Fibroblast of gingiva (primary cell): Measurements from ENCODE around the gene DNPEP.

Experiments
- DNase-seq: peaks from one replicate; pipeline ENCODE4 v3.0.0-alpha.2; 2011; ENCODE audit warnings: low read depth

Gene DNPEP

DNA sequence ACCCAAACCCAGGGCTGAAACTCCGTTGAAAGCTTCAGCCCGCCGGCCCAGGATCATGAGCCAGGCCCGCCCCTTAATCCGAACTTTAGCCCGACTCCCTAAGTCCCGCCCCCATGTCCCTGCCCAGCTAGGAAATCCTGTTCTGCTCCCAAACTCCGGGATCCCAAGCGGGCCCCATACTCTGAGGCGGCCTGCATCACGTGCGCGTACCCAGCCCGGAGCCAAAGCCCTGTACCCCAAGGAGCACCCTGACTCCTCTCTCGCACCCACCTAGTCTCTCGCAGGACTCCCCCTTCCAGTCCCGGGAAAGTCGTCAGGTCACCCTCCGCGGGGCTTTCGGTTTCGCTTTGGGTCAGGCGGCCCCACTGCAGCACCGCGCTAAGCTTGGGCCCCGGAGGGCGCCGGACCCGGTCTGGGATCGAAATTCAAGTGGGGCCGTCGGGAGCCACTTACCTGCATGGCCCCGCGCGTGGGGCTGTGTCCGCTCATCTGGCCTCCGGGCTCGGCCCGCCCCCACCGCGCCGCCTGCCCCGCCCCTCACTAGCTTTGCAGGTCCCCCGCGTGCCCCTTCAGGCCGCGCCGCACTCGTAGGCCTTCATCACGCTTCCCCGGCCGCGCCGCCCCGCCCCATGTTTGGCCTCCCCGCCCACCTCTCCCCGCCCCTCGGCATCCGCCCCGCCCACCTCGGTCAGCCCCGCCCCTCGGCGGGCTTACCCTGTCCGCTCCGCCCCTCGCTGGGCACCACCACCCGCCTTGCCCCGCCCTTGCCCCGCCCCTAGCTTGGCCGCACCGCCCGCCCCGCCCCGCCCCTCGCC is at the start of gene DNPEP:
Gene DNPEP (minus strand): TSS at position 607 of the 815 bp plus-strand sequence. CDS start 118 bp downstream, at position 489.
- DNase-seq, result peak; percentile 91

- DNase-seq, result no peak
These were observed 49.4 kb upstream of the DNPEP start for GRCh38 chr2:219437141-219437540.

GRCh38 chr2:219436491-219436890 is 48.8 kb upstream of the DNPEP start:
- DNase-seq, result no peak

DNA sequence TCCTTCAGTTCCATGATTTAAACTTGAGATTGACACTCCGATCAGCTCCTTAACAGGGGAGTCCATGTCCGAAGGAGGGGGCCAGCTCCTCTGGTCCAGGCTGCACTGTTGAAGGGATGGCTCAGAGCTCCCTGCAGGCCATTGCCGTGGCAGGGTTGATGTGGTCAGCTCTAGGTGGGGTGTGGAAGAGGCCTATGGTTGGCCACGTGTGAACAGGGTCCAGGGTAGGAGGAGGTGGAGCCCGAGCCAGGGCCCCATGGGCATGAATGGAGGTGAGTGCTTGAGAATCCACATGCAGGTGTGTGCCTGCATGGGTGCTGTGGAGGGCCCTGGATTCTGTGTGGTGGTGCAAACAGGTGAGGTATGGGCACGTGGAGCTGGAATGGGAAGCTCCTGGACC is 48.0 kb upstream of the DNPEP start:
- no peak for DNase-seq

DNA sequence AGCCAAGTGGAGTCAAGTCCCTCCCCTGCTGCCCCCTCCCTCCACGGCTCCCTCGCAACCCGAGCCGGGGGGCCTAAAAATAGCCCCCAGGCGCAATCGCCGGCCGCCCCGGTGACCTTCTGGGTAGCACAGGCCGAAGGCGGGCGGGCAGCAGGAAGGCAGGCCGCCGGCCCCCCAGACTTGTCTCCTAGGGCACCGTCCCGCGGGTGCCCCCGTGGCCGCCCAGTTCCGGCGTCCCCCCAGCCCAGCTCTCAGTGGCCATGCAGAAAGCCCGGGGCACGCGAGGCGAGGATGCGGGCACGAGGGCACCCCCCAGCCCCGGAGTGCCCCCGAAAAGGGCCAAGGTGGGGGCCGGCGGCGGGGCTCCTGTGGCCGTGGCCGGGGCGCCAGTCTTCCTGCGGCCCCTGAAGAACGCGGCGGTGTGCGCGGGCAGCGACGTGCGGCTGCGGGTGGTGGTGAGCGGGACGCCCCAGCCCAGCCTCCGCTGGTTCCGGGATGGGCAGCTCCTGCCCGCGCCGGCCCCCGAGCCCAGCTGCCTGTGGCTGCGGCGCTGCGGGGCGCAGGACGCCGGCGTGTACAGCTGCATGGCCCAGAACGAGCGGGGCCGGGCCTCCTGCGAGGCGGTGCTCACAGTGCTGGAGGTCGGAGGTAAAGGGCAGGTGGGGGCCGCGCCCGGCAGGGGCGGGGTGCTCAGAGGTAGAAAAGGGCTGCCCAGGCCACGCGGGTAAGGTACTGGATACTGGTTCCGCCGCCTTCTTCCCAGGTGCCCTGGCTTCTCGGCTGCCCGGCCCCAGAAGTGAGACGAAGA is 47.2 kb upstream of the DNPEP start, which contains the start of gene SPEG:
Gene SPEG (plus strand): TSS at position 126 of the 808 bp plus-strand sequence. CDS start 135 bp downstream, at position 261.
- DNase-seq, result no peak

DNA sequence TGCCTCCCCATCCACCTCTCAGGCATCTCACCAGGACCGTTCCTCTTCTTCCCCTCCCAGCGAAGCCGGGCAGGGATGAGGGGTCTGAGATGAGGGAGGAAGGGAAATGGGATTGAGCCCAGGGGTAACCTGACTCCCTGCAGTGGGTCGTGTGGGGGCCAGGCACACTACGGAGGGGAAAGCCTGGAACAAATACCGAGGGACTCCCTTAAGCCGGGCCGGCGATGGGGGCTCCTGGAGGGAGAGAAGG is 46.7 kb upstream of the DNPEP start:
- no peak for DNase-seq

DNA sequence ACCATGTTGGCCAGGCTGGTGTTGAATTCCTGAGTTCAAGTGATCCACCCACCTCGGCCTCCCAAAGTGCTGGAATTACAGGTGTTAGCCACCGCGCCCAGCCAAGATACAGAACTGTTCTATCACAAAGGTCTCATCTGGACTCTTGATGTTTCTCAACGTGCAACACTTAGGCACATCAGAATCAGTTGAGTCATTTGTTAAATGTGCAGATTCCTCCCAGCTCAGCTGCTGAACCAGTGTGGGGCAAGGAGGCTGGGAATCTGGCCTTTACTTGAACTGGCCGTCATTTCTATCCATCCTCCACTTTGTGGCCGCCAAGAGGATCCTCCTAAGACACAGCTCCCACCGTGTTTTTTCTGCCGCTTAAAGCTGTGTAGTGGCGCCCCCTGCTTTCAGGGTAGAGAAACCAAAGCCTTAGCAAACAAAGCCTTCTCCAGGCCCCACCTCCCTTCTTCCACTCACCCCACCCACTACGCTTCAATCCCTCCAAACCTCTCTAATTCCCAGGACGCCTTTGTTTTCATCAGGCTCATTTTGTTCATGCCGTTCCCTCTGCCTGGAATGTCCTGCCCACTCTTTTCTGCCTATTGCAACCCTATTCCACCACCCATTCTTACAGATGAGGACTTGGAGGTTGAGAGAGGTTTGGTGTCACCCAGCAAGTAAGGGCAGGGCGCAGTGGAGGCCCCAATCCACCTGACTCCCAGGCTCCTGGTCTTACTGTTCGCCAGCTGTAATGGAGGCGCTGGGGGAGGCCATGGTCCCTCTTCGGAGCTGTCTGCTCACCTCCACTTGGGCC is 46.2 kb upstream of the DNPEP start:
- peak; percentile 19 for DNase-seq

DNA sequence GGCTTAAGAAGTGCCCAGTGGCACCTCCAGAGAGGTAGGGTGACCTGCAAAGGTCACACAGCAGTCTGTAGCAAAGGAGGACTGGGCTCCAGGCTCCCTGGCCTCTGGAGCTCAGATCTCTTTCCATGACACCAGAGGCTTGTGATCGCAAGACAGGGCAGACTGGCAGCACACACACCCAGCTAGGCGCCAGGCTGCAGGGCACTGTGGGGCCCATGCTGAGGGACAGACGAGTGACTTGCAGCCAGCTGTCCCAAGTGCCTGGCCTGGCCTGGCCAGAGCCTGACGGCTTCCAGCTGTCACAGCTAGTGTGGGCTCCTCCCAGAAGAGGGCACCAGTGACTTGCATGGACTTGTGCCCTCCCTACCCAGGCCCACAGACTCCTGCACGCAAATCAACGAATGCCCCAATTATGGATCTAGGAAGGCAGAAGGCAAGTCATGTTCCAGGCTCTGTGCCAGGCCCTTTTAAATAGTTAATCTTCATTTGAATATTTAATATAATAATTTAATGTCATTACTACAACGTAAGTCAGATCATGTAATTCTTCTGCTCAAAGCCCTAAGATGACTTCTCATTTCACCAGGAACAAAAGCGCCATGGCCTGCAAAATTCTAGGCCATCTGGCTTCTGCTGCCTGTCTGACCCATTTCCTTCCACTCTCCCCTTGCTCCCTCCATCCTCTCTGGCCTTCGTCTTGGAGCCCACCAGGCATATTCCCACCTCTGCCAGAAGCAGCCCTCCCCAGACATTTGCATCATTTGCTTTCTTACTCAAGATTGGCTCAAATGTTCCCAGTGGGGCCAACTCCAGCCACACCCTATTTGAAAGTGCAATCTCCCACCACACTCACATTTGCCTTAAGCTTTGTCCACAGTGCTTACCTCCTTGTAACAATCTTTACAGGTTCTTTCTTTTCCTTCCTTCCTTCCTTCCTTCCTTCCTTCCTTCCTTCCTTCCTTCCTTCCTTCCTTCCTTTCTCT is 43.2 kb upstream of the DNPEP start:
- DNase-seq, result no peak

- no peak for DNase-seq
These were observed 42.4 kb upstream of the DNPEP start for GRCh38 chr2:219429958-219430606.

DNA sequence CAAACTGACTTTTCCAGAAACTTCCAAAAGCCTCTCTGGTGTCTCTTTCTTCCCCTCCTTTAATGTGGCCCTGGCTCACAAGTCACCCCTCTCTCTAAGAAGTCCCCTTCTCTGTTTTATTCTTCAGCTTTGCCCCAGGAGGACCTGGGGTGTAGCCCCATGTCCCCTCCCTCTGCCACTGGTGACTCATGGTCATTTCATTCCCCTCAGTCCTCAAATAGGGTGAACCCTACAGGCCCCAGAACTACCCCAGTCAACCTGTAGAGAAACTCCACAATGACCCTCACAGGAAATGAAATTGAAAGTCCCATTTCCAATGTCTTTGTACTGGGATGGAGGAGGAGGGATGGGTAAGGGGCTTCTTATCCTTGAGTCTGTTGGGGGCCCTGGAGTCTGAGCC is 40.8 kb upstream of the DNPEP start:
- no peak for DNase-seq

DNA sequence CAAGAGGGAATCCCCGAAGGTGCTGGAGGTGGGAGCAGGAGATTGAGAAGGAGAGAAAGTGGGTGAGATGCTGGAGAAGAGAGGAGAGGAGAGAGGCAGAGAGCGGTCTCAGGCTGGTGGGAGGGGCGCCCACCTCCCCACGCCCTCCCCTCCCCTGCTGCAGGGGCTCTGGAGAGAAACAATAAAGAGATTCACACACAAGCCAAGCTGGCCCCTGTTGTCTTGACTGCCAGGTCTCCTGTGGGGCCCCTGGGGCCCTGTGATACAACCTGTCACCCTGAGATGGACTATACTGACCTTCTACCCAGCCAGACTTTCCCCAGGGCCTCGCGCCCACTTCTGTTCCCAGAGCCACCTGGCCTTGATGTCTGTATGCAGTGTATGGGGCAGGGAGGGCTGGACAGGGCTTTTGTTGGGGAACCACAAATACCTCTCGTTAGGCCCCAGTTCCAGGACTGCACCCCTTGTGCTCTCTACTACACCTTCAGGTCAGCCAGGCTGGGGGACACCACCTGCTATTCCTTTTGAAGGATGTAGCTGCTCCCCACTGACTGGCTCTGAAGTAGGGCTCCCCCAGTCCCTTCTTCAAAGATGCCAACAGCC is 38.9 kb upstream of the DNPEP start:
- DNase-seq, result no peak

DNA sequence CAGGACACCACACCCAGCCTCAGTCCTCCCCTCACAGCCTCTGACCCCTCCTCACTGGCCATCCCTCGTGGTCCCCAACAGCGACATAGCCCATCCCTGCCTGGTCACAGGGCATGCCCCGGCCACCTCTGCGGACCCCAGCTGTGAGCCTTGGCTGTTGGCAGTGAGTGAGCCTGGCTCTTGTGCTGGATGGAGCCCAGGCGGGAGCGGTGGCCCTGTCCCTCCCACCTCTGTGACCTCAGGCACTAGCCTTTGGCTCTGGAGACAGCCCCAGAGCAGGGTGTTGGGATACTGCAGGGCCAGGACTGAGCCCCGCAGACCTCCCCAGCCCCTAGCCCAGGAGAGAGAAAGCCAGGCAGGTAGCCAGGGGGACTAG is 38.3 kb upstream of the DNPEP start:
- DNase-seq, result no peak

DNA sequence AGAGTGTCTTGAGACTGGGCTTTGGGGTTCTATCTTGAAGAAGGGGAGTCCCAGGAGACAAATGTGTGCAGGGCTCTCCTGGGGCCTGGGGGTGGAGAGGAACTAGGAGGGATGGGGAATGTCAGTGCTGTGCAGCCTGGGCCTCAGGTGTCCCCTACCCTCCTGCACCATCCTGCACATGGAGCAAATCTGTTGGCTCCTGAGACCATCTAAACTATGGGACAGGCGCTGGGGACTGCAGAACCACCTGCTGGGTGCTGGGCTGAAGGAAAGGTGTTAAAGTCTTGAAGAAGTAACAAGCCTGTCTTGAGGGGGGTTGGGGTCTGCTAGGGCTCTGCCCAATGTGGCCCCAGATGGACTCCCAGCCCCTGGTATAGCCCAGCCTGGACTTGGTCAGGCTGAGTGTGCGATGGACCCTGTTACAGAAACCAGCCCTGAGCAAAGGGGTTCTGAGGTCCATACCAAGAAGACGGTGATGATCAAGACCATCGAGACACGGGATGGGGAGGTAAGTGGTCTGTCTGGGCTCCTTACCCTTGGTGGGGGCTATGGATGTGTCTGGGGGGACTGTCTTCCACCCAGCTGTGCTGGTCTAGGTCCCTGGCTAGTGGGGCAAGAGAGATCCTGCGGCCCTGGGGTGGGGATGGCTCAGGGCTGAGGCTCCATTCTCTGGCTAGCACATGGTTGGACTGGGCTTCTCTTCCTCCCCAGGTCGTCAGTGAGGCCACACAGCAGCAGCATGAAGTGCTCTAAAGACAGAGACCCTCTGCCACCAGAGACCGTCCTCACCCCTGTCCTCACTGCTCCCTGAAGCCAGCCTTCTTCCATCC is 37.7 kb upstream of the DNPEP start:
- no peak for DNase-seq

GRCh38 chr2:219423652-219424377 is 36.1 kb upstream of the DNPEP start:
- DNase-seq, result no peak

DNA sequence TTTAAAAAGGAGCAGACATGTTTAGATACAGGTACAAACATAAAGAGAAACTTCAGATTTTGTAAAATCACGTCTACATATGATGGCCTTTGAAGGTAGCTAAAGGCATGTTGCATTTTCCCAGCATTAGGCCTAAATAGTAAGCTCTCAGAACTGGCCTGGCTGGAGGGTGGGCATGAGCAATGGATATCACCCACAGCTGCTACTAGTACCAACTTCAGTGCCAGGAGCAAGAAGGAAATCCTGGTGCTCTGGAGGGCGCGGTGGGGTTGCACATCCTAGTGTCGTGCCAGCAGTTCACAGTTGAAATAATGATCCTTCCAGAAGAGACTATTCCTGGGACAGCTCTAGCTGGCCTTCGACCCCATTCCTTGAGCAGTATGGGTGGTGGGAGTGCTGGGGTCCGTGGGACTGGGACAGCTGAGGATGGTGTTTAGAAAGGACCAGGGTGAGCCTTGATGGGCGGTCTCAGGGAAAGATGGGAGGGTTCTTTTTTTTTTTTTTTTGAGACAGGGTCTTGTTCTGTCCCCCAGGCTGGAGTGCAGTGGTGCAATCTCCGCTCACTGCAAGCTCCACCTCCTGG is 35.3 kb upstream of the DNPEP start:
- DNase-seq, result no peak

DNA sequence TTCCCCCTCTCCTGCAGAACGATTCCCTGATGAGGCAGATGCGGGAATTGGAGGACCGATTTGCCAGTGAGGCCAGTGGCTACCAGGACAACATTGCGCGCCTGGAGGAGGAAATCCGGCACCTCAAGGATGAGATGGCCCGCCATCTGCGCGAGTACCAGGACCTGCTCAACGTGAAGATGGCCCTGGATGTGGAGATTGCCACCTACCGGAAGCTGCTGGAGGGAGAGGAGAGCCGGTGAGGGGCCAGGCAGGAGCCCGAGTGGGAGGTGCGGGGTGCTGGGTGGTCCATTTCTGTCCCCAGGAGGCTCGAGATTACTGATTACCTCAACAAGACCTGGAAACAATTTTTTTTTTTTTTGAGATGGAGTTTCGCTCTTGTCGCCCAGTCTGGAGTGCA is 33.6 kb upstream of the DNPEP start:
- DNase-seq, result no peak

DNA sequence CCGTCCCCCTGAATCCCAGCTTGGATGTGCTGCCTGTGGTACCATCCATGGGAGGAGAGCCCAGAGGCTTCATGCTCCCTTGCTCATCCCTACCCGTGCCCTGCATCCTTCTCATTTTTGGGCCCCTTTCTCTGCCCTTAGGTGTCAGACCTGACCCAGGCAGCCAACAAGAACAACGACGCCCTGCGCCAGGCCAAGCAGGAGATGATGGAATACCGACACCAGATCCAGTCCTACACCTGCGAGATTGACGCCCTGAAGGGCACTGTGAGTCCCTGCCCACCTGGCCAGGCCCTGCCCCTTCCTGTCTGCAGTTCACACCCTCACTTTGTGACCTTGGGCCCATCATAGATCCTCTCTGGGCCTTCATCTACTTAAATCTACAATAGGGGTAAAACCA is 33.0 kb upstream of the DNPEP start:
- no peak for DNase-seq
